MCF 10A (cell line): ENCODE measurements around the gene CRB1. TPM values are rescaled to one million over a fixed set of nuclear protein-coding genes. Genes with fewer than 3 reads are reported as not detected.

ENCODE experiments used
- BruUV-seq: library from RNA; stranded (reverse); fragments of 400-500 nt; replicated peaks from 2 replicates; lab custom pipeline; 2021; lab: Mats Ljungman, UMichigan
- CTCF ChIA-PET: fragments of 300-600 bp; sonication (Branson Sonifier 250); formaldehyde crosslinking; extraction: SDS; loops from one replicate; lab custom pipeline; 2021; ENCODE audit warnings: antibody characterized with exemption, inconsistent platforms; lab: Yijun Ruan, JAX
- POLR2A ChIA-PET: fragments of 300-600, 350-650 bp; sonication (Branson Sonifier 250); formaldehyde crosslinking; extraction: SDS; loops from one replicate; lab custom pipeline; 2020; ENCODE audit warnings: antibody characterized with exemption, inconsistent platforms; lab: Yijun Ruan, JAX
- DNase-seq: peaks from one replicate; pipeline ENCODE4 v3.0.0-alpha.2; 2018; ENCODE audit not compliant: unreplicated experiment
- H3K27ac Mint-ChIP-seq: one replicate; pipeline ENCODE4 v1.8.0; 2022; ENCODE audit warnings: mild to moderate bottlenecking, low read depth, mixed read lengths; ENCODE audit not compliant: unreplicated experiment
- H3K27me3 Mint-ChIP-seq: one replicate; pipeline ENCODE4 v1.8.0; 2022; ENCODE audit warnings: mixed read lengths; ENCODE audit not compliant: insufficient read depth, unreplicated experiment
- H3K36me3 Mint-ChIP-seq: one replicate; pipeline ENCODE4 v1.8.0; 2022; ENCODE audit warnings: mild to moderate bottlenecking, moderate library complexity, mixed read lengths; ENCODE audit not compliant: insufficient read depth, unreplicated experiment
- H3K4me1 Mint-ChIP-seq: one replicate; pipeline ENCODE4 v1.8.0; 2022; ENCODE audit warnings: mixed read lengths; ENCODE audit not compliant: insufficient read depth, unreplicated experiment
- H3K4me3 Mint-ChIP-seq: one replicate; pipeline ENCODE4 v1.8.0; 2022; ENCODE audit warnings: mild to moderate bottlenecking, moderate library complexity, mixed read lengths; ENCODE audit not compliant: unreplicated experiment
- H3K9me3 Mint-ChIP-seq: one replicate; pipeline ENCODE4 v1.8.0; 2022; ENCODE audit warnings: mixed read lengths; ENCODE audit not compliant: unreplicated experiment
- intact Hi-C: fragments of 100-400 bp; cut with micrococcal nuclease; formaldehyde crosslinking; loops from 2 replicates; pipeline ENCODE4 v1.14.1; 2022
- total RNA-seq: library from RNA; stranded (reverse); gene quantifications from 2 replicates; pipeline ENCODE4 v1.2.3, GENCODE V29; 2022
- TF ChIP-seq, protein P1 (sequence below): fragments of 200-600 bp; IDR thresholded peaks from one replicate; pipeline ENCODE4 v1.8.0; 2022; ENCODE audit warnings: antibody characterized with exemption, mild to moderate bottlenecking; ENCODE audit not compliant: unreplicated experiment

The CRB1 gene
- total RNA-seq, 1 experiment from 2014 or later: 0.65 TPM

DNA sequence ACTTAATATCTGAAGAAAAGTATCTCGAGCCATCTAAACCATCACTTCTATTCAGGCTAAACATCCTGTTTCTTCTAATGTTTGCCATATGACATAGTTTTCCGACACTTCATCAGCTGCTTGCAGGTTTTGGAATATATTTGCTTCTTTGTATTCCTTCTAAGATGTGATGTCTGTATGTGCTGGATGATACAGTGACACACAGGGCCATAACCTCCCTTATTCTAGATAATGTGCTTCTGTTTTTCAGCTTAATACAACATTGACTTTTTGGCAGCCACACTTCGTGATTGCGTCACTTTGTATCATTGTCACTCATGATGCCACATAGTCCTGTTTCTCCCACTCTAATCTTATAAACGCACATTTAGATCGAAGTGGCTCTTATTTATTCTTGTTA is 156.3 kb downstream of the CRB1 start:
- no peaks in the 10 kb centered on the region for H3K36me3 Mint-ChIP-seq
- DNase-seq: no peak
- TF ChIP-seq, protein P1, sequence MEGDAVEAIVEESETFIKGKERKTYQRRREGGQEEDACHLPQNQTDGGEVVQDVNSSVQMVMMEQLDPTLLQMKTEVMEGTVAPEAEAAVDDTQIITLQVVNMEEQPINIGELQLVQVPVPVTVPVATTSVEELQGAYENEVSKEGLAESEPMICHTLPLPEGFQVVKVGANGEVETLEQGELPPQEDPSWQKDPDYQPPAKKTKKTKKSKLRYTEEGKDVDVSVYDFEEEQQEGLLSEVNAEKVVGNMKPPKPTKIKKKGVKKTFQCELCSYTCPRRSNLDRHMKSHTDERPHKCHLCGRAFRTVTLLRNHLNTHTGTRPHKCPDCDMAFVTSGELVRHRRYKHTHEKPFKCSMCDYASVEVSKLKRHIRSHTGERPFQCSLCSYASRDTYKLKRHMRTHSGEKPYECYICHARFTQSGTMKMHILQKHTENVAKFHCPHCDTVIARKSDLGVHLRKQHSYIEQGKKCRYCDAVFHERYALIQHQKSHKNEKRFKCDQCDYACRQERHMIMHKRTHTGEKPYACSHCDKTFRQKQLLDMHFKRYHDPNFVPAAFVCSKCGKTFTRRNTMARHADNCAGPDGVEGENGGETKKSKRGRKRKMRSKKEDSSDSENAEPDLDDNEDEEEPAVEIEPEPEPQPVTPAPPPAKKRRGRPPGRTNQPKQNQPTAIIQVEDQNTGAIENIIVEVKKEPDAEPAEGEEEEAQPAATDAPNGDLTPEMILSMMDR: no peak
- no peak overlapping the region for H3K27ac Mint-ChIP-seq
- ChIA-PET CTCF (interaction anchor here (1.4 kb wide), 1 partner anchor 38 kb away, joined by 4 read pairs; no protein-coding TSS in a partner anchor), POLR2A (interaction anchor here (0.6 kb wide), 1 partner anchor 414 kb away, joined by 3 read pairs; no protein-coding TSS in a partner anchor)
- intact Hi-C loops: no loop called here
- H3K27me3 Mint-ChIP-seq: no peaks in the 10 kb centered on the region
- BruUV-seq: no TSS peak
- H3K9me3 Mint-ChIP-seq: no peaks in the 10 kb centered on the region
- H3K4me1 Mint-ChIP-seq: peaks cover 4% of the 10 kb centered on the region
- H3K4me3 Mint-ChIP-seq: no peak overlapping the region

DNA sequence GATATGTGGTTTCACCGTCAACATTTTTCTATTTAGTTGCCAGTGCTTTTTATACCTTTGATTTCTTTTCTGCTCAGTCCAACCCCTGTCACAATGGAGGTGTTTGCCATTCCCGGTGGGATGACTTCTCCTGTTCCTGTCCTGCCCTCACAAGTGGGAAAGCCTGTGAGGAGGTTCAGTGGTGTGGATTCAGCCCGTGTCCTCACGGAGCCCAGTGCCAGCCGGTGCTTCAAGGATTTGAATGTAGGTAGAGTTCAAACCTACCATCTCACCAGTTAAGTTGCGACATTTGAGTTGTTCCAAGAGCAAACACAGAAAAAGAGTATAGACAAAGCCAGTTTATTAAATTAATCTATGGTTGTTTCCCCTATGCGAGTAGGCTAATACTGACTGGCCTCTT is 161.3 kb downstream of the CRB1 start:
- Mint-ChIP-seq H3K27ac (no peak overlapping the region), H3K36me3 (no peaks in the 10 kb centered on the region), H3K4me3 (no peak overlapping the region), H3K4me1 (no peaks in the 10 kb centered on the region), H3K9me3 (no peaks in the 10 kb centered on the region), H3K27me3 (no peaks in the 10 kb centered on the region)
- POLR2A ChIA-PET: no interaction called here
- no TSS peak for BruUV-seq
- intact Hi-C loops: no loop called here
- no peak for DNase-seq
- CTCF ChIA-PET: no interaction called here
- TF ChIP-seq, protein P1: no peak

DNA sequence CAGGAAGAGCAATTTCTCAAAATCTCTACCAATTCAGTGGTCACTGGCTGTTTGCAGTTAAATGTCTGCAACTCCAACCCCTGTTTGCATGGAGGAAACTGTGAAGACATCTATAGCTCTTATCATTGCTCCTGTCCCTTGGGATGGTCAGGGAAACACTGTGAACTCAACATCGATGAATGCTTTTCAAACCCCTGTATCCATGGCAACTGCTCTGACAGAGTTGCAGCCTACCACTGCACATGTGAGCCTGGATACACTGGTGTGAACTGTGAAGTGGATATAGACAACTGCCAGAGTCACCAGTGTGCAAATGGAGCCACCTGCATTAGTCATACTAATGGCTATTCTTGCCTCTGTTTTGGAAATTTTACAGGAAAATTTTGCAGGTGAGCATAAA is 167.2 kb downstream of the CRB1 start:
- Mint-ChIP-seq H3K4me3 (no peak overlapping the region), H3K27me3 (no peaks in the 10 kb centered on the region), H3K36me3 (no peaks in the 10 kb centered on the region), H3K27ac (no peak overlapping the region), H3K9me3 (no peaks in the 10 kb centered on the region), H3K4me1 (peaks cover under 1% of the 10 kb centered on the region)
- TF ChIP-seq, protein P1: no peak
- ChIA-PET CTCF (interaction anchor here (0.6 to 1.3 kb wide), 4 partner anchors 10 to 565 kb away, joined by 3 to 5 read pairs (median 3); no protein-coding TSS in a partner anchor), POLR2A (no interaction called here)
- intact Hi-C loops: no loop called here
- no peak for DNase-seq
- no TSS peak for BruUV-seq

DNA sequence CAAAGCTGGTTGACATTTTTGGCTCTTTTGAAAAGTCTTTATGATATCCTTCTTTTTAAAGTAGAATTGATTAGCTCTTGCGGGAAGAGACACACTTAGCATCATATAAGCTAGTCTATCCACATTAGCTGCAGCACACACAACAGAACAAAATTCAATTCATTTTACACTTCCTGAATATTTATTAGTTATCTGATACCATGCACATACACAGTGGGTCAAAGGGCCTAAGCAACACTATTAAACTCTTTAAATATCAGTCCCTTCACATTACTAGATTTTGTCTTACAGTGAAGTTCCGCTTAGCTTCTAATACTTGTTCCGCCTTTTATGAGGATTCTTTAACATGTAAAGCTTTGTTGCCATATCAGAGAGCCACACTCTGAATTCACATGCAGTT is 169.5 kb downstream of the CRB1 start:
- no peak for DNase-seq
- intact Hi-C loops: no loop called here
- CTCF ChIA-PET: interaction anchor here (1.1 kb wide), 1 partner anchor 37 kb away, joined by 5 read pairs; no protein-coding TSS in a partner anchor
- Mint-ChIP-seq H3K4me3 (no peak overlapping the region), H3K27ac (no peak overlapping the region), H3K36me3 (no peaks in the 10 kb centered on the region), H3K4me1 (peaks cover 18% of the 10 kb centered on the region), H3K27me3 (no peaks in the 10 kb centered on the region), H3K9me3 (no peaks in the 10 kb centered on the region)
- TF ChIP-seq, protein P1: no peak
- POLR2A ChIA-PET: no interaction called here
- BruUV-seq: no TSS peak
